Bronchial epithelial cell (primary cell): ENCODE measurements around the gene ACKR3. TPM values are rescaled to one million over a fixed set of nuclear protein-coding genes. Genes with fewer than 3 reads are reported as not detected.
A peak's percentile ranks its signal among the peaks of the same experiment; 100 is the strongest.

Experiments
- DNase-seq: peaks from one replicate; pipeline ENCODE4 v3.0.0-alpha.2; 2010; ENCODE audit warnings: low read depth
- FAIRE-seq: peaks from 2 replicates; lab custom pipeline; 2011; peaks lifted over from hg19 to GRCh38; lab: Jason Lieb, UNC
- H3K27me3 ChIP-seq: 2 replicates; pipeline ENCODE4 v1.5.1; 2011; ENCODE audit warnings: low read length; ENCODE audit not compliant: control insufficient read depth, insufficient read depth
- H3K36me3 ChIP-seq: 2 replicates; pipeline ENCODE4 v1.5.1; 2011; ENCODE audit warnings: low read length; ENCODE audit not compliant: control insufficient read depth, insufficient read depth
- H3K4me3 ChIP-seq: 2 replicates; pipeline ENCODE4 v1.5.1; 2011; ENCODE audit warnings: mild to moderate bottlenecking, low read depth, low read length, control low read depth
- total RNA-seq: library from RNA; depleted of rRNA; stranded (reverse); fragments of >200 nt; gene quantifications from 2 replicates; pipeline ENCODE4 v1.2.1, GENCODE V29; 2014
- TF ChIP-seq, protein P1 (sequence below): IDR thresholded peaks from 2 replicates; pipeline ENCODE4 v1.5.1; 2011; ENCODE audit warnings: mild to moderate bottlenecking, moderate library complexity, low read length, control low read depth, inconsistent platforms; ENCODE audit not compliant: insufficient read depth, severe bottlenecking

The ACKR3 gene
- total RNA-seq, 1 donor from 2014 or later, result 17.9 TPM

DNA sequence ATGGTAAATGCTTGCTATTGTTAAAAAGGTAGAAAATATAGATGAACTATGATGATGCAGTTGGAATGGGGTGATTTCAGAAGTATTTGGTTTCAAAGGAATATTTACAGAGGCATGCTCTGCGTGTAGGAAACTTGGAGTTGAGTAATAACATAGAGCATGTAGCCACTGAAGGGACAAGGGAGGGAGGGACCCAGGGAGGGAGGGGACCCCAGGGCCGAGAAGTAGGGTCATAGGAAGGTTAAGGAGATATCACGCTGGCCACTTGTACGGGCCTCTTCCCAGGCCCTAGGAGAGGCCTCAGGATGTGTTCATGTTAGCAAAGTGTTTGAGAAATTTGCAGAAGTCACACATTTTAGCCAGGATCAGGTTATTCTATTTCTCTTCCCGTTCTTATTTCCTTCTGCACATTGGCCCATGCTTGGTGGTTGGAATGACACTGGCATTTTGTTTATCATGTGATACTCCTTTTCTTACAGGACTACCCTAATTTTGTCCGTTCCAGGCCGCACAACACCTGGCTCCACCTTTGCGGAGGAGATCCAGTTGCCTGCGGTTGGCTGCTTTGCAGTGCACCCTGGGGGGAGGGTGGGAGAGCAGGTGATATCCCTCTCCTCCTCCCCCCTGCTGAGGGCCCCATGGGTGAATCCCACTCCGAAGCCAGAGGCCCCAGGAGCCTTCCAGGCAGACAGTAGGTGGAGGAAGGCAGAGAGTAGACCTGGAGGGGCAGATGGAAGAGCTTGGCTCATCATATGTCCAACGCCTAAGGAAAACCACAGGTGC, 16.9 kb upstream of the ACKR3 start:
- no peak for FAIRE-seq
- no peaks in the 10 kb centered on the region for H3K36me3 ChIP-seq
- DNase-seq, result no peak
- no peaks in the 10 kb centered on the region for H3K27me3 ChIP-seq
- TF ChIP-seq, protein P1, sequence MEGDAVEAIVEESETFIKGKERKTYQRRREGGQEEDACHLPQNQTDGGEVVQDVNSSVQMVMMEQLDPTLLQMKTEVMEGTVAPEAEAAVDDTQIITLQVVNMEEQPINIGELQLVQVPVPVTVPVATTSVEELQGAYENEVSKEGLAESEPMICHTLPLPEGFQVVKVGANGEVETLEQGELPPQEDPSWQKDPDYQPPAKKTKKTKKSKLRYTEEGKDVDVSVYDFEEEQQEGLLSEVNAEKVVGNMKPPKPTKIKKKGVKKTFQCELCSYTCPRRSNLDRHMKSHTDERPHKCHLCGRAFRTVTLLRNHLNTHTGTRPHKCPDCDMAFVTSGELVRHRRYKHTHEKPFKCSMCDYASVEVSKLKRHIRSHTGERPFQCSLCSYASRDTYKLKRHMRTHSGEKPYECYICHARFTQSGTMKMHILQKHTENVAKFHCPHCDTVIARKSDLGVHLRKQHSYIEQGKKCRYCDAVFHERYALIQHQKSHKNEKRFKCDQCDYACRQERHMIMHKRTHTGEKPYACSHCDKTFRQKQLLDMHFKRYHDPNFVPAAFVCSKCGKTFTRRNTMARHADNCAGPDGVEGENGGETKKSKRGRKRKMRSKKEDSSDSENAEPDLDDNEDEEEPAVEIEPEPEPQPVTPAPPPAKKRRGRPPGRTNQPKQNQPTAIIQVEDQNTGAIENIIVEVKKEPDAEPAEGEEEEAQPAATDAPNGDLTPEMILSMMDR, result no peak
- H3K4me3 ChIP-seq, result no peak overlapping the region

GRCh38 chr2:236553522-236553921, 16.1 kb upstream of the ACKR3 start:
- DNase-seq (no peak), FAIRE-seq (no peak)
- no peaks in the 10 kb centered on the region for H3K36me3 ChIP-seq
- no peaks in the 10 kb centered on the region for H3K27me3 ChIP-seq
- TF ChIP-seq, protein P1, result no peak
- H3K4me3 ChIP-seq, result no peak overlapping the region

DNA sequence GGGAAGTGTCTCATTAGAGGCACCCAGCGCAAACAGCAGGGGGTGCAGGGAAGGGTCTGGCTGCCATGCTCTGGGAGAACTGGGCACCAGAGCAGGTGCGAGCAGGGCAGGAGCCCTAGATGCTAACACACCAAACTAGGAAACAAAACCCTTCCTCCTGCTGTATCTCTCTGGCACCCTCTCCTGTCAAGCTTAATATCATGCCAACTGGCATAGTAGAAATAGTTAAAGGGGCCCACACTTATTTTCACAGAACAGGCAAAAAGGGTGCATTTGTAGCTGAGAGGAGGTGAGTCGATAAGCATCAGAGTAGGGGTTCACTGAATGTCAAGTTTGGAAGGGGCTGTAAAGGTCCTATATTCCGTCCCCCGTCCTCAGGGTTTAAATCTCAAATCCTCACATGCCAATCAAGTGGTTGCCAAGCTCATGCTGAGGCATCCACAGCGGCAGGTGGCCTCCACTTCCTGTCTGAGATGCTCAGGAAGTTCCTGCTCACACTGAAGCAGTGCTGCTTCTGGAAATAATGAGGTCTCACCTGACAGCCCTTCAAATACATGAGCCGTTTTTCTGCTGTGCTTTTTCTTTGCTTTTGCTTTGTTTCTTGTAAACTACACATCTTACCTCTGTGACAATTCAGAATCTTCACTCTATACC, 14.9 kb upstream of the ACKR3 start:
- no peaks in the 10 kb centered on the region for H3K27me3 ChIP-seq
- FAIRE-seq (no peak), DNase-seq (no peak)
- no peak overlapping the region for H3K4me3 ChIP-seq
- H3K36me3 ChIP-seq, result no peaks in the 10 kb centered on the region
- TF ChIP-seq, protein P1, result no peak

DNA sequence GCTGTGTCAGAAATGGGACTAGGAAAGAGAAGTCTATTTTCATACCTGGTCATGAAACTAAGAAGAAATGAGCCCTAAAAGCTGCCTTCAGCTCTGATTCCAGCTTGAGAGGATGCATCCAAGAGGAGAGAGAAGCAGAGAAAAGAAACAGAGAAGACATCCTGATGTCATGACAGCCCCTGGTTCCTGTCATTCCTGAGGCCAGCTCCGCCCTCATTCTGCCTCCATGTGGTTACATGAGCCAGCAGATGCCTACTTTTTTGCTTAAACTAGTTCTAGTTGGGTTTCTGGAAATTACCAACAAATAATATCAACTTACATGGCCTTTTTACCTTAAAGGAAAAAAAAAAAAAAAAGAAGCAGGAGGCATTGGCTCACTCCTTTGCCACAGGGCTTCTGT, 14.1 kb upstream of the ACKR3 start:
- DNase-seq (no peak), FAIRE-seq (no peak)
- Histone ChIP-seq H3K4me3 (no peak overlapping the region), H3K36me3 (no peaks in the 10 kb centered on the region), H3K27me3 (no peaks in the 10 kb centered on the region)
- TF ChIP-seq, protein P1, result no peak

- Histone ChIP-seq H3K36me3 (no peaks in the 10 kb centered on the region), H3K27me3 (no peaks in the 10 kb centered on the region), H3K4me3 (no peak overlapping the region)
- no peak for DNase-seq
- TF ChIP-seq, protein P1, result no peak
- peak; percentile 52 for FAIRE-seq
These were observed 12.2 kb upstream of the ACKR3 start for GRCh38 chr2:236557306-236558030.
